Anterior cingulate cortex (tissue), 58 donors: ENCODE results near the gene OGDH.
"Not testable (repeated sequence)": the region's sequence is repeated elsewhere in the genome, so short reads cannot be mapped to it uniquely, and the experiment has no call there.

Experiments used
- DNase-seq, 58 donors: peaks; one replicate each; lab custom pipeline; 2025; lab: John Stamatoyannopoulos, UW

The OGDH gene

GRCh38 chr7:44727158-44727936 is 120.9 kb downstream of the OGDH start:
- no peak for DNase-seq

- DNase-seq: no peak
Observed at GRCh38 chr7:44727937-44728262, 121.5 kb downstream of the OGDH start.

GRCh38 chr7:44729949-44730590 is 123.6 kb downstream of the OGDH start:
- no peak for DNase-seq

GRCh38 chr7:44732971-44733370 is 126.5 kb downstream of the OGDH start:
- DNase-seq: not testable (repeated sequence)

GRCh38 chr7:44733708-44734481 is 127.5 kb downstream of the OGDH start:
- no peak for DNase-seq

- no peak for DNase-seq
Observed at GRCh38 chr7:44735403-44736165, 129.2 kb downstream of the OGDH start.

- no peak for DNase-seq
Observed at GRCh38 chr7:44736896-44737295, 130.5 kb downstream of the OGDH start.

- DNase-seq: no peak
Observed at GRCh38 chr7:44738051-44738723, 131.8 kb downstream of the OGDH start.

- DNase-seq: no peak
Observed at GRCh38 chr7:44738876-44739665, 132.6 kb downstream of the OGDH start.

- DNase-seq: no peak
Observed at GRCh38 chr7:44740055-44740454, 133.6 kb downstream of the OGDH start.

GRCh38 chr7:44743750-44744149 is 137.3 kb downstream of the OGDH start:
- no peak for DNase-seq

- DNase-seq: peak in 57 of 58 donors; percentile 50 to 97 (median 90)
Observed at GRCh38 chr7:44748045-44748947, 141.9 kb downstream of the OGDH start, which contains the start of gene ZMIZ2. ZMIZ2 (plus strand) TSS chr7:44748847; CDS start chr7:44756250, 7,403 bp downstream.

- no peak for DNase-seq
Observed at GRCh38 chr7:44748948-44749731, 142.7 kb downstream of the OGDH start.

GRCh38 chr7:44749992-44750391 is 143.6 kb downstream of the OGDH start:
- DNase-seq: no peak

GRCh38 chr7:44750424-44750823 is 144.0 kb downstream of the OGDH start:
- no peak for DNase-seq

- no peak for DNase-seq
Observed at GRCh38 chr7:44750921-44751571, 144.6 kb downstream of the OGDH start.

GRCh38 chr7:44752822-44753221 is 146.4 kb downstream of the OGDH start:
- no peak for DNase-seq
